Bronchial epithelial cell (primary cell): Measurements from ENCODE around the gene SALL3. TPM values are rescaled to one million over a fixed set of nuclear protein-coding genes. Genes with fewer than 3 reads are reported as not detected.
A peak's percentile ranks its signal among the peaks of the same experiment; 100 is the strongest.

ENCODE experiments used
- DNase-seq: peaks from one replicate; pipeline ENCODE4 v3.0.0-alpha.2; 2010; ENCODE audit warnings: low read depth
- FAIRE-seq: peaks from 2 replicates; lab custom pipeline; 2011; peaks lifted over from hg19 to GRCh38; lab: Jason Lieb, UNC
- H3K27me3 ChIP-seq: 2 replicates; pipeline ENCODE4 v1.5.1; 2011; ENCODE audit warnings: low read length; ENCODE audit not compliant: control insufficient read depth, insufficient read depth
- H3K36me3 ChIP-seq: 2 replicates; pipeline ENCODE4 v1.5.1; 2011; ENCODE audit warnings: low read length; ENCODE audit not compliant: control insufficient read depth, insufficient read depth
- H3K4me3 ChIP-seq: 2 replicates; pipeline ENCODE4 v1.5.1; 2011; ENCODE audit warnings: mild to moderate bottlenecking, low read depth, low read length, control low read depth
- total RNA-seq: library from RNA; depleted of rRNA; stranded (reverse); fragments of >200 nt; gene quantifications from 2 replicates; pipeline ENCODE4 v1.2.1, GENCODE V29; 2014
- TF ChIP-seq, protein P1 (sequence below): IDR thresholded peaks from 2 replicates; pipeline ENCODE4 v1.5.1; 2011; ENCODE audit warnings: mild to moderate bottlenecking, moderate library complexity, low read length, control low read depth, inconsistent platforms; ENCODE audit not compliant: insufficient read depth, severe bottlenecking

Gene SALL3
- total RNA-seq, 1 donor from 2014 or later = not detected

DNA sequence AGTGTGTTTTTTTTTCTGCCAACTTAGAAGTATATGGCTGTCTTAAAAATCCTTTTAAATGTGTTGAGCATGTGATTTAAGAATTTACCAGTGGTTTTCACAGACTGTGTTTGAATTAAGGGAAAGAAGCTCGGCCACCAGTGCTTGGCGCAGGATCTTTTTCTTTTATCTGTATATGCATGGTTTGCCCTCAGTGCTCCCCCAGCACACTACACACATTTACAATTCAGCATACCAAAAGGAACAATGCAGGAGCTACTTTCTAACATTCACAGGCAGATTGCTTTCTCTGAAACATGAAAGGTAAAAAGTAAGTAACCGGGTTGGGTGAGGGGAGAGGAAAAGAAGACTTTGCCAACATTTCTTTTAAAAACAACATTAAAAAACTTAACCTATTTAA, 3.9 kb downstream of the SALL3 start:
- Histone ChIP-seq H3K36me3 (no peaks in the 10 kb centered on the region), H3K27me3 (peaks cover 36% of the 10 kb centered on the region), H3K4me3 (no peak overlapping the region)
- DNase-seq (no peak), FAIRE-seq (no peak)
- TF ChIP-seq, protein P1, sequence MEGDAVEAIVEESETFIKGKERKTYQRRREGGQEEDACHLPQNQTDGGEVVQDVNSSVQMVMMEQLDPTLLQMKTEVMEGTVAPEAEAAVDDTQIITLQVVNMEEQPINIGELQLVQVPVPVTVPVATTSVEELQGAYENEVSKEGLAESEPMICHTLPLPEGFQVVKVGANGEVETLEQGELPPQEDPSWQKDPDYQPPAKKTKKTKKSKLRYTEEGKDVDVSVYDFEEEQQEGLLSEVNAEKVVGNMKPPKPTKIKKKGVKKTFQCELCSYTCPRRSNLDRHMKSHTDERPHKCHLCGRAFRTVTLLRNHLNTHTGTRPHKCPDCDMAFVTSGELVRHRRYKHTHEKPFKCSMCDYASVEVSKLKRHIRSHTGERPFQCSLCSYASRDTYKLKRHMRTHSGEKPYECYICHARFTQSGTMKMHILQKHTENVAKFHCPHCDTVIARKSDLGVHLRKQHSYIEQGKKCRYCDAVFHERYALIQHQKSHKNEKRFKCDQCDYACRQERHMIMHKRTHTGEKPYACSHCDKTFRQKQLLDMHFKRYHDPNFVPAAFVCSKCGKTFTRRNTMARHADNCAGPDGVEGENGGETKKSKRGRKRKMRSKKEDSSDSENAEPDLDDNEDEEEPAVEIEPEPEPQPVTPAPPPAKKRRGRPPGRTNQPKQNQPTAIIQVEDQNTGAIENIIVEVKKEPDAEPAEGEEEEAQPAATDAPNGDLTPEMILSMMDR = no peak

GRCh38 chr18:78984941-78985784, 5.5 kb downstream of the SALL3 start:
- TF ChIP-seq, protein P1 = peak; percentile 74
- FAIRE-seq (peak; percentile 43), DNase-seq (peak; percentile 38)
- Histone ChIP-seq H3K36me3 (no peaks in the 10 kb centered on the region), H3K4me3 (no peak overlapping the region), H3K27me3 (peaks cover 36% of the 10 kb centered on the region)

- H3K27me3 ChIP-seq = peaks cover 36% of the 10 kb centered on the region
- H3K36me3 ChIP-seq = no peaks in the 10 kb centered on the region
- H3K4me3 ChIP-seq = no peak overlapping the region
- TF ChIP-seq, protein P1 = peak; percentile 55
- FAIRE-seq (no peak), DNase-seq (peak; percentile 12)
These were observed 6.4 kb downstream of the SALL3 start for GRCh38 chr18:78986018-78986481.

DNA sequence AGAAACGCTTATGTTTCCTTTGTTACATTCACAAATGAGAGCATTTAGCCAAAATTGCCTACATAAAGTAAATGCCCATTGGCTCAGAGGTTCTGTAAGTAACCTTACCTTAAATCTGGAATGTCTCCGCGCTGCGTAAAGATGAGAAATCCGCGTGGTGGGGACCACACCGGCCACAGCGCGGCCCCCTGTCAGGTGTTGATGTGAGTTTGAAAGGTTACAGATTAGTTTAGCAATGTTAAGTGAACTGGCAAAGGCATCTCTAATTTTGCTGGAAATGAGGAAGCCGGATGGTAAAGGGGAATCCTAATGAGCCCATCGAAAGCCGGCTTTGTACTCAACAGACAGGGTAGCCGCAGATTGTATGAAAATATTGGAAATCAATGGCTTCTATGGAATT, 11.8 kb downstream of the SALL3 start:
- H3K4me3 ChIP-seq = no peak overlapping the region
- FAIRE-seq = no peak
- TF ChIP-seq, protein P1 = no peak
- no peaks in the 10 kb centered on the region for H3K36me3 ChIP-seq
- no peak for DNase-seq
- peaks cover 4% of the 10 kb centered on the region for H3K27me3 ChIP-seq

DNA sequence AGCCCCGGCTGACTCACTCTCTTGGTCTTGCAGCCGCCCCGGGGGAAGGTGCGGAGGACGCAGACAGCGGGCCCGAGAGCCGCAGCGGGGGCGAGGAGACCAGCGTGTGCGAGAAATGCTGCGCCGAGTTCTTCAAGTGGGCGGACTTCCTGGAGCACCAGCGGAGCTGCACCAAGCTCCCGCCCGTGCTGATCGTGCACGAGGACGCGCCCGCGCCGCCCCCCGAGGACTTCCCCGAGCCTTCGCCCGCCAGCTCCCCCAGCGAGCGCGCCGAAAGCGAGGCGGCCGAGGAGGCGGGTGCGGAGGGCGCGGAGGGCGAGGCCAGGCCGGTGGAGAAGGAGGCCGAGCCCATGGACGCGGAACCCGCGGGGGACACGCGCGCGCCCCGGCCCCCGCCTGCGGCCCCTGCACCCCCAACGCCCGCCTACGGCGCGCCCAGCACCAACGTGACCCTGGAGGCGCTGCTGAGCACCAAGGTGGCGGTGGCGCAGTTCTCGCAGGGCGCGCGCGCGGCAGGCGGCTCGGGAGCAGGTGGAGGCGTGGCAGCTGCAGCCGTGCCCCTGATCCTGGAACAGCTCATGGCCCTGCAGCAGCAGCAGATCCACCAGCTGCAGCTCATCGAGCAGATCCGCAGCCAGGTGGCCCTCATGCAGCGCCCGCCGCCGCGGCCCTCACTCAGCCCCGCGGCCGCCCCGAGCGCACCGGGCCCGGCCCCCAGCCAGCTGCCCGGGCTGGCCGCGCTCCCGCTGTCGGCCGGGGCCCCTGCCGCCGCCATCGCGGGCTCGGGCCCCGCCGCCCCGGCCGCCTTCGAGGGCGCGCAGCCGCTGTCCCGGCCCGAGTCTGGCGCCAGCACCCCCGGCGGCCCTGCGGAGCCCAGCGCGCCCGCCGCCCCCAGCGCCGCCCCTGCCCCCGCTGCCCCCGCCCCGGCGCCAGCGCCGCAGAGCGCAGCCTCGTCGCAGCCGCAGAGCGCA, 12.7 kb downstream of the SALL3 start:
- FAIRE-seq = no peak
- DNase-seq = no peak
- TF ChIP-seq, protein P1 = no peak
- Histone ChIP-seq H3K27me3 (peaks cover 2% of the 10 kb centered on the region), H3K36me3 (no peaks in the 10 kb centered on the region), H3K4me3 (no peak overlapping the region)
